Thyroid gland (tissue), 4 donors: ENCODE measurements around the gene MYLK4.

ENCODE experiments used
- POLR2A ChIP-seq, 2 donors: fragments of 450-650 bp; IDR thresholded peaks; one replicate each; pipeline ENCODE4 v1.6.1; 2017; ENCODE audit warnings: antibody characterized with exemption in 2 of 2, mild to moderate bottlenecking in 2 of 2, moderate library complexity in 1 of 2
- TF ChIP-seq, protein P1 (sequence below), 6 experiments: fragments of 200-600 bp in 3 of 6; fragments of 450-650 bp in 3 of 6; sonication (generic) in 3 of 6; IDR thresholded peaks; one replicate each; pipeline ENCODE4 v1.5.1; 2016 to 2019; ENCODE audit warnings: antibody characterized with exemption in 6 of 6, mild to moderate bottlenecking in 2 of 6, inconsistent platforms in 1 of 6, moderate library complexity in 1 of 6

GRCh38 chr6:2632368-2632767 is 118.4 kb downstream of the MYLK4 start:
- no peak for TF ChIP-seq POLR2A (IDR thresholded peaks at IDR 0.05)
- TF ChIP-seq, protein P1, sequence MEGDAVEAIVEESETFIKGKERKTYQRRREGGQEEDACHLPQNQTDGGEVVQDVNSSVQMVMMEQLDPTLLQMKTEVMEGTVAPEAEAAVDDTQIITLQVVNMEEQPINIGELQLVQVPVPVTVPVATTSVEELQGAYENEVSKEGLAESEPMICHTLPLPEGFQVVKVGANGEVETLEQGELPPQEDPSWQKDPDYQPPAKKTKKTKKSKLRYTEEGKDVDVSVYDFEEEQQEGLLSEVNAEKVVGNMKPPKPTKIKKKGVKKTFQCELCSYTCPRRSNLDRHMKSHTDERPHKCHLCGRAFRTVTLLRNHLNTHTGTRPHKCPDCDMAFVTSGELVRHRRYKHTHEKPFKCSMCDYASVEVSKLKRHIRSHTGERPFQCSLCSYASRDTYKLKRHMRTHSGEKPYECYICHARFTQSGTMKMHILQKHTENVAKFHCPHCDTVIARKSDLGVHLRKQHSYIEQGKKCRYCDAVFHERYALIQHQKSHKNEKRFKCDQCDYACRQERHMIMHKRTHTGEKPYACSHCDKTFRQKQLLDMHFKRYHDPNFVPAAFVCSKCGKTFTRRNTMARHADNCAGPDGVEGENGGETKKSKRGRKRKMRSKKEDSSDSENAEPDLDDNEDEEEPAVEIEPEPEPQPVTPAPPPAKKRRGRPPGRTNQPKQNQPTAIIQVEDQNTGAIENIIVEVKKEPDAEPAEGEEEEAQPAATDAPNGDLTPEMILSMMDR (IDR thresholded peaks at IDR 0.05) = no peak
